ENCODE results near the gene FNDC7.

GRCh38 chr1:108747171-108747850 is 34.6 kb downstream of the FNDC7 start:
- TF ChIP-seq EP300 (IDR thresholded peaks at IDR 0.05; ENCODE audit: borderline replicate concordance) (no peak), ZBTB7A (IDR thresholded peaks at IDR 0.05; ENCODE audit: low read depth) (no peak), RAD21 (IDR thresholded peaks at IDR 0.05; ENCODE audit: low read depth) (no peak), EGR1 (IDR thresholded peaks at IDR 0.05) (no peak), TAF1 (IDR thresholded peaks at IDR 0.05; ENCODE audit: low read depth) (no peak), REST (IDR thresholded peaks at IDR 0.05; ENCODE audit: low read depth) (no peak), FOXM1 (IDR thresholded peaks at IDR 0.05; ENCODE audit: borderline replicate concordance, low read depth) (no peak), CEBPB (IDR thresholded peaks at IDR 0.05) (no peak), TCF12 (IDR thresholded peaks at IDR 0.05; ENCODE audit: low read depth) (no peak)
- TF ChIP-seq, protein P1, sequence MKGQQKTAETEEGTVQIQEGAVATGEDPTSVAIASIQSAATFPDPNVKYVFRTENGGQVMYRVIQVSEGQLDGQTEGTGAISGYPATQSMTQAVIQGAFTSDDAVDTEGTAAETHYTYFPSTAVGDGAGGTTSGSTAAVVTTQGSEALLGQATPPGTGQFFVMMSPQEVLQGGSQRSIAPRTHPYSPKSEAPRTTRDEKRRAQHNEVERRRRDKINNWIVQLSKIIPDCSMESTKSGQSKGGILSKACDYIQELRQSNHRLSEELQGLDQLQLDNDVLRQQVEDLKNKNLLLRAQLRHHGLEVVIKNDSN (IDR thresholded peaks at IDR 0.05) = no peak

All from Ishikawa (cell line).